Activated T-helper 17 cell treated with anti-CD3 and anti-CD28 coated beads, Interleukin-2, amount 50 U/mL, for 72 hours (primary cell): ENCODE data around the gene LRCOL1. TPM values are rescaled to one million over a fixed set of nuclear protein-coding genes. Genes with fewer than 3 reads are reported as not detected.

ENCODE experiments used
- ATAC-seq: fragments of 150-1000 bp; cut with Tn5 transposase; replicated peaks from 2 replicates; pipeline ENCODE4 v1.10.0; 2021; ENCODE audit warnings: mild to moderate bottlenecking, moderate library complexity
- H3K27ac Mint-ChIP-seq: one replicate; pipeline ENCODE4 v1.8.0; 2022; ENCODE audit warnings: mixed read lengths
- H3K27me3 Mint-ChIP-seq: one replicate; pipeline ENCODE4 v1.8.0; 2022; ENCODE audit warnings: mixed read lengths
- H3K36me3 Mint-ChIP-seq: one replicate; pipeline ENCODE4 v1.8.0; 2022; ENCODE audit warnings: low read depth, mild to moderate bottlenecking, mixed read lengths
- H3K4me1 Mint-ChIP-seq: one replicate; pipeline ENCODE4 v1.8.0; 2022; ENCODE audit warnings: mixed read lengths
- H3K4me3 Mint-ChIP-seq: one replicate; pipeline ENCODE4 v1.8.0; 2022; ENCODE audit warnings: mild to moderate bottlenecking, mixed read lengths
- H3K9me3 Mint-ChIP-seq: one replicate; pipeline ENCODE4 v1.8.0; 2022; ENCODE audit warnings: mixed read lengths
- total RNA-seq, 2 donors: library from RNA; stranded (reverse); gene quantifications; one replicate each; pipeline ENCODE4 v1.2.3, GENCODE V29; 2022

LRCOL1 gene
- not detected for total RNA-seq

DNA sequence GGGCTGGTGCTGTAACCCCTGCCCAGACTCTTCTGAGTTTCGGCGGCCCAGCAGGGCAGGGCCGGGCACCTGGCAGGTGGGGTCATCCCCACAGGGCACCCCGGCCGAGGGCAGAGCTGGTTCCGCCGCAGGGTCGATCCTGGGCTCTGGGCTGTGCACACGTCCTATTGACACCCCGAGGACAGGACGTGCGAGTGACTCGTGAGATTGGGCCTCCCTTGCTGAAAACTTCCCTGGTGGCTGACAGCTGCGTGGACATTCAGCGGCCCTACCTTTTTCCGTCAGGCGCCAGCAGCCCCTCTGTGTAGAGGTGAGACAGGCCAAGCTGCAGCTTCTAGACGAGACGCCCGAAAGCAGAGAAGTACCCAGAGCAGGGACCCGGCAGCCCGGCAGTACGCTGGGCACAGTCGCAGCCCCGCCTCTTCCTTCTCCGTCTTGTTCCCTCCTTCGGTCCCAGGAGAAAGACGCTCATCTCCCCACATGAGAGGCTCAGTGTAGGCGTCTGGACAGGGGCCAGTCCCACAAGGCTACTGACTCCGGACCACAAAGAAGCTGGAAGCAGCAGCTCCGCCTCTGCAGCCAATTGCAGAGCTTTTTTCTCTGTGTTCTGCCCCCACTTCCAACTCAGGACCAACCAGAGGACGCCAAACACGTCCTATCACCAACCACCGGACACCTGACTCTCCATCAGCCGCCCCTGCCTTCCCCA, at the start of gene LRCOL1:
LRCOL1 (minus strand) TSS at position 532 of the 709 bp plus-strand sequence. CDS start 4,331 bp downstream, outside the sequence.
- Mint-ChIP-seq H3K4me1 (peaks cover 10% of the 10 kb centered on the region), H3K36me3 (no peaks in the 10 kb centered on the region), H3K27me3 (peaks cover 35% of the 10 kb centered on the region), H3K4me3 (peak within 1 kb of the TSS; percentile 42), H3K9me3 (no peaks in the 10 kb centered on the region), H3K27ac (no peak within 1 kb of the TSS)
- ATAC-seq: peak; percentile 13

DNA sequence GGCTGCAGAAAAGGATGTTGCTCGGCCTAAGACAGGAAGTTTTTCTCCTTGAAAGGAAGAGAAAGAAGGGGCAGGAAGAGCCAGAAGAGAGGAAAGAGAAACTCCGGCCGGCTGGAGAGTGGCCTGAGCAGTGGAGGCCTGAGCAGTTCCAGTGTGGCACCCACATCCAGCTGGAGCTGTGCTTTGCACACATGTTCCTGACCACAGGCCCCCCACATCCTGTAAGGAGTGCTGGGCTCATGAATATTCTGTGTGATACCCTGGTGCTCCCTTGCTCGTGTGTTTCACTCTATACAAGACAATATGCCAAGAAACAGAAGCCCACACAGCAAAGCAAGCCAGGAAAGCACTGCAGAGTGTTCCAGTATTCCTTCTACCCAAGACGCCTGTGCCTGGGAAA, 49.7 kb upstream of the LRCOL1 start:
- Mint-ChIP-seq H3K9me3 (no peaks in the 10 kb centered on the region), H3K4me1 (no peaks in the 10 kb centered on the region), H3K4me3 (no peak overlapping the region), H3K27ac (no peak overlapping the region), H3K36me3 (peaks cover 100% of the 10 kb centered on the region), H3K27me3 (no peaks in the 10 kb centered on the region)
- ATAC-seq: no peak

GRCh38 chr12:132659146-132659545, 48.8 kb upstream of the LRCOL1 start:
- Mint-ChIP-seq H3K4me3 (no peak overlapping the region), H3K27me3 (no peaks in the 10 kb centered on the region), H3K36me3 (peaks cover 100% of the 10 kb centered on the region), H3K9me3 (no peaks in the 10 kb centered on the region), H3K27ac (no peak overlapping the region), H3K4me1 (no peaks in the 10 kb centered on the region)
- ATAC-seq: no peak

DNA sequence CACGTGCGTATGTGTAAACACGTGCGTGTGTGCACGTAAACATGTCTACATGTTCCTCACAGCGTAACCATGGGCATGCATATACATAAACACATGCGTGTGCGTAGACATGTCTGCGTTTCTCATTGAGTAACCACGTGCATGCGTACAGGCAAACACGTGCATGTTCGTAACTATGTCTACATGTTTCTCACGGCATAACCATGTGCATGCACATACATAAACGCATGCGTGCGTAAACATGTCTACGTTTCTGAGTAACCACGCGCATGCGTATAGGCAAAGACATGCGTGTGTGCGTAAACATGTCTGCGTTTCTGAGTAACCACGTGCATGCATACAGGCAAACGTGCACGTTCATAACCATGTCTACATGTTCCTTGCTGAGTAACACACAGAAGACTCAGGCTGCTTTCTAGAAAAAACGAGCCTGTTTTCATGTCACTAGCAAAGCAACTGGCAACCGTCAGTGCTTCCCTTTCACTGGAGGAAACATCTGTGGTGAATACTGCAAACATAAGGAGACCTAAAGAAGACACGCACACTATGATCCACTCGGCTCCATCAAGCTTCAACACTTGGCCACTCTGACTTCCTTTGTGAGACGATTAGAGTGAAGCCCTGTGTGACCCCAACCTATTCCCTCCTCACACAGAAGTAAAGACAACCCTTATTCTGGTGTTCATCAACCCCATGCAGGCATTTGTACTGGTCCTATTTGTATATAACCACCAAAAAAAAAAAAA, 47.9 kb upstream of the LRCOL1 start:
- Mint-ChIP-seq H3K4me1 (no peaks in the 10 kb centered on the region), H3K27me3 (no peaks in the 10 kb centered on the region), H3K27ac (no peak overlapping the region), H3K9me3 (no peaks in the 10 kb centered on the region), H3K4me3 (no peak overlapping the region), H3K36me3 (peaks cover 100% of the 10 kb centered on the region)
- no peak for ATAC-seq

DNA sequence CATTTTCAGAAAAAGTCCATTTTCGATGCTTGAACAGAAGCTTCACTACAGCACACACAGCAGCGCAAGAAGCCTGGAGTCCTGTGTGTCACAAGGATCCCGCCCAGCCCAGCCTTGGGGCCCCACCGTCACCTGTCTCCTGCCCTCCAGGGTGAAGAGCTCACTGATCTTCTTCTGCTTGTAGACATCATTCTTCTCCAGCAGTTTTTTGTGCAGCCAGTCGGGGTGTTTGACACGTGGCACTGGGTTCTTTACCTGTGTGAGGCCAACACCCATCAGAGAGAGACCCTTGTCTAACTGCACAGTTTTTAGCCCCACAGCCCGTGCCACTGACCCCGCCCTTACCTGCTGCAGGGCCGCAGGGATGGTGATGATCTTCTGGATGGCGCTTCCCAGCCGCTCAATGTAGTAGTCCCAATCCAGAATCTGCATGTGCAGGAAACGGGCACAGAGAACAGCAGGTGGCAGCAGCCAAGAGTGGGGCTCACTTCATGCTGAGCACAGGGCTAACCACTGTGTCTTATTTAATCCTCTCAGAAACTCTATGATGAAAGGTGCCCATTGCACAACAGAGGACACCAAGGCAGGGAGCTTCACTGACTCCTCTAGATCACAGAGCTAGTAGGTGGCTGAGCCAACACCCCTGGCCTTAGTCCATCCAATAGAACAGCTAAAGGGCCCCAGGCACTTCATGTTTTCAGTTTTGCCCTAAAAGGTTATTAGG, 46.8 kb upstream of the LRCOL1 start:
- Mint-ChIP-seq H3K27me3 (no peaks in the 10 kb centered on the region), H3K27ac (no peak overlapping the region), H3K4me1 (no peaks in the 10 kb centered on the region), H3K4me3 (no peak overlapping the region), H3K36me3 (peaks cover 100% of the 10 kb centered on the region), H3K9me3 (no peaks in the 10 kb centered on the region)
- no peak for ATAC-seq

DNA sequence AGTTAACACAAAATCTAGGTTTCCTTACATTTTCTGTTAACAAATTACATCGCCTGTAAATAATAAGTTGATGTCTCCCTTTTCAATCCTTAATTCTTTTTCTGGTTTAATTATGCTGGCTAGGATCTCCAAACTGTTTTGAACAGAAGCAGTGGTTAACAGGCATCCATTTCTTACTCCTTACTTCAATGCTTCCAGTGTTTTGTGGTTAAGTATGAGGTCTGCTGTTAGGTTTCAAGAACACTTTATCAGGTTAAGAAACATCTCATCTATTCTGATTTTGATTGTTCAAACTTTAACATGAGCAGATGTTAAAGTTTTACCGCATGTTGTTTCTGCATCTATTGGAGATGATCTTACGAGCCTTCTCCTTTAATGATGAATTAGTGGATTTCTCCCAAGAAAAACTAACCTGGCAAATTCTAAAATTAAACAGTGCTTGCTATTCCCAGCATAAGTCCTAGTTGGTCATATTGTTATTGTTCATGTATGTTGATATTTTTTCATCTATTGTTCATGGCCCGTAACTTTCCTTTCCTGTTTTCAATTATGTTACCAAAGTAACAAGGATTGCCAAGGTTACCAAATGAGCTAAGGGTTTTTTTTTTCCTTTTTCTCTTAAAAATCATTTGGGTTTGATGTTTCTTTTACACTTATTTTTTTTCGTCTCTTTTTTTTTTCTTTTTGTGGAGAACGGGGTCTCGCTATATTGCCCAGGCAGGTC, 43.3 kb upstream of the LRCOL1 start:
- no peaks in the 10 kb centered on the region for H3K27me3 Mint-ChIP-seq
- no peaks in the 10 kb centered on the region for H3K4me1 Mint-ChIP-seq
- H3K36me3 Mint-ChIP-seq: peaks cover 99% of the 10 kb centered on the region
- no peak overlapping the region for H3K27ac Mint-ChIP-seq
- H3K9me3 Mint-ChIP-seq: no peaks in the 10 kb centered on the region
- no peak overlapping the region for H3K4me3 Mint-ChIP-seq
- ATAC-seq: no peak

DNA sequence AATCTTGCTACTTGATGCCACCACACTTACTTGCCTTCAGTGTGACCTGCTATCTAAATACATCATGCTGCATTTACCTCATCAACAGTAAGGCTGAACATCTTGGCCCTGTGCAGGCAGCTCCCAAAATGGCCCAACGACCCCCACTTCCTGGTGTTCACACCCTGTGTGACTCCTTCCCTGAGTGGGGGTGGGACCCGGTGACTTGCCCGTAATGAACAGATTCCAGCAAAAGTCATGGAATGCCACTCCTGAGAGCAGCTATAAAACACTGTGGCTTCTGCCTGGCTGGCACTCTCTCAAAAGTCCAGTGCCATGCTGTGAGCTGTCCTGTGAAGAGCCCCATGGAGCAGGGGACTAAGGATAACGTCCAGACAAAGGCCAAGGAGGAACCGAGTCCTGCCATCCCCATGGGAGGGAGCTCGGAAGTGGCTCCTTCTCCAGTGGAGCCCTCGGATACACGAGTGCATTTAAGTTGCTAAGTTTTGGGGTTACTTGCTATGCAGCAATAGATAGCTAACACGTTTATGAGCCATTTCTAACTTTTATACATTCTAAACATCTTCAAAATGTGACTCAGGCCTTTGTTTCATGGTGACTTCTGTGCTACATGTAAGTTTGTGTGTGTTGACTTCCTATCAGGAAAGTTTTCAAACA, 41.2 kb upstream of the LRCOL1 start:
- Mint-ChIP-seq H3K27ac (no peak overlapping the region), H3K9me3 (no peaks in the 10 kb centered on the region), H3K4me3 (no peak overlapping the region), H3K36me3 (peaks cover 99% of the 10 kb centered on the region), H3K4me1 (no peaks in the 10 kb centered on the region), H3K27me3 (no peaks in the 10 kb centered on the region)
- no peak for ATAC-seq

- no peak for ATAC-seq
- H3K4me1 Mint-ChIP-seq: no peaks in the 10 kb centered on the region
Measured at GRCh38 chr12:132649226-132649945, 39.0 kb upstream of the LRCOL1 start.

GRCh38 chr12:132648616-132649225, 38.3 kb upstream of the LRCOL1 start:
- H3K27ac Mint-ChIP-seq: no peak overlapping the region
- no peaks in the 10 kb centered on the region for H3K4me1 Mint-ChIP-seq
- no peaks in the 10 kb centered on the region for H3K9me3 Mint-ChIP-seq
- ATAC-seq: no peak
- H3K4me3 Mint-ChIP-seq: no peak overlapping the region
- no peaks in the 10 kb centered on the region for H3K27me3 Mint-ChIP-seq
- peaks cover 94% of the 10 kb centered on the region for H3K36me3 Mint-ChIP-seq

More at GRCh38 chr12:132649226-132649945, 39.0 kb upstream of the LRCOL1 start:
- H3K9me3 Mint-ChIP-seq: no peaks in the 10 kb centered on the region
- peaks cover 95% of the 10 kb centered on the region for H3K36me3 Mint-ChIP-seq
- H3K4me3 Mint-ChIP-seq: no peak overlapping the region
- no peaks in the 10 kb centered on the region for H3K27me3 Mint-ChIP-seq
- H3K27ac Mint-ChIP-seq: no peak overlapping the region

DNA sequence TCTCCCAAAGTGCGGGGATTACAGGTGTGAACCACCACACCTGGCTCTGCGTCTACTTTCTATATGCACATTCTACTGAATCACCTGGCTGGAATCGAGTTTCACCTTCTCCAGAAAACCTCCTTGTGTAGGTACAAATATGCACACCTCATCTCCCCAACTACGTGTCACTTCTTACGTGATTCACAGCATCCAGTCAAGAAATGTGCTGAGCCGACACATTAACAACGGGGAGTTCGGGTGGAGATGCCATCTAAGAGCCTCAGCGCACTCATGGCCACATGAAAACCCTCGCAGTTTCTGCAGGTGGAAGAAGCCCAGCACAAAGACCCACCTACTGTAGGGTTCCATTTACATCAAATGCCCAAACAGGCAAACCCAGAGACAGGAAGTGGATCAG, 37.5 kb upstream of the LRCOL1 start:
- no peak for ATAC-seq
- no peaks in the 10 kb centered on the region for H3K9me3 Mint-ChIP-seq
- H3K27ac Mint-ChIP-seq: no peak overlapping the region
- H3K27me3 Mint-ChIP-seq: no peaks in the 10 kb centered on the region
- peaks cover 92% of the 10 kb centered on the region for H3K36me3 Mint-ChIP-seq
- H3K4me3 Mint-ChIP-seq: no peak overlapping the region
- H3K4me1 Mint-ChIP-seq: no peaks in the 10 kb centered on the region

DNA sequence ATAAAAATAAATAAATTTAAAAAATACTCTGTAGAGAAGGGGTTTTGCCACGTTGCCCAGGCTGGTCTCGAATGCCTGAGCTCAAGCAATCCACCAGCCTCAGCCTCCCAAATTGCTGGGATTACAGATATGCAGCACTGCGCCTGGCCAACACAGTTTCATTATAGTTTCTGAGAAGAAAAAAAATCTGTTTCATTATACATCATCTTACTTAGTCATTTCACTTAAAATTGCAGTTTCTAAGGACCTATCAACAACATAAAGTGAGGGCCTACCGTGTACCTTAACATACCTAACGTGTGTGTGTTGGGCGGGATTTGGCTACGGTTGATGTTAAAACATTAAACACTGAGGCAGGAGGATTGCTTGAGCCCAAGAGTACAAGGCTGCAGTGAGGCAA, 36.5 kb upstream of the LRCOL1 start:
- H3K27ac Mint-ChIP-seq: no peak overlapping the region
- H3K4me1 Mint-ChIP-seq: no peaks in the 10 kb centered on the region
- no peak overlapping the region for H3K4me3 Mint-ChIP-seq
- H3K9me3 Mint-ChIP-seq: no peaks in the 10 kb centered on the region
- peaks cover 92% of the 10 kb centered on the region for H3K36me3 Mint-ChIP-seq
- no peaks in the 10 kb centered on the region for H3K27me3 Mint-ChIP-seq
- peak; percentile 53 for ATAC-seq

DNA sequence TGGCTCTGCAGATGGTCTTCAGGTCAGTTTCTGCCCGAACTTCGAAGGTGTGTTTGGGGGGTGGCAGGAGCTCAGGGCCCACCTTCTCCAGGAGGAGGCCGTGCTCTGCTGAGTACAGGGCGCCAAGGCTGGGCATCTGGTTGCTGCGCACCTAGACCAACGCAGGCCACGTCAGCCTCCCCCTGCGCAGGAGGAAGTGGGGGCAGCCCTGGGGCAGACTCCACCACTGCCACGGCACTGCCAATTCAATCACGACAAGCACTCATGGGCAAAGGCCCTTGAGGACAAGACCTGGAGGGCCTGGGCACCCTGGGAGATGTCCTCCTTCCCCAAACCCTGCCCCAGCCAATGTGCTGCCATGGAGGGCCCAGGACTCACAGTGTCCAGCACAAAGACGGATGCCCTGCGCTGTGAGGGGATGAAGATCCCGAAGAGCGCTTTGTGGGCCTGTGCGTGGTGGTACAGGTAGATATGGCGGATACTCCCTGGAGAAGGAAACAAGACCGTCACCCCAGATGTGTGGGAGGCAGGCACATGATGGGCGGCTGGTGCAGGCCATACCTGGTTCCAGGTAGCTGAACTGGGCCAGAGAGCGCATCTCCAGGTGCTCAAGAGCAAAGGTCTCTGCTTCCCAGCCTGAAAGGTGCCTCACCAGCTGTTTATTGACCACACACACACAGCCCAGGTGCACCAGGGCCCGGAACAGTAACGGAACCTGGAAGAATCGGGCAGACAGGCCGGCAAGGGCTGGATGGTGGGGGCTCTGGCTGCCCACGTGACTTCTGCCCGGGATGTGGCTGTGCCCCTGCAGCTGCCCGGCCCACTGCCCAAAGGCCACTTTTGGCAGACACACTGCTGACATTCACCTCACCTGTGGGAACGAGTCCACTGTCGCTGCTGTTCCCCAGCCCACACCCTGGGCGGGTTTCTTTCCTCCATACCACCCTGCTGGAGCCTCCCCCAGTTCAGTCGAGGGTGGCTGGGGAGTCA, 32.8 kb upstream of the LRCOL1 start:
- Mint-ChIP-seq H3K27ac (no peak overlapping the region), H3K27me3 (no peaks in the 10 kb centered on the region), H3K36me3 (peaks cover 92% of the 10 kb centered on the region), H3K4me3 (no peak overlapping the region), H3K9me3 (no peaks in the 10 kb centered on the region), H3K4me1 (no peaks in the 10 kb centered on the region)
- no peak for ATAC-seq
